WTC11 (cell line): ENCODE data around the gene OSTM1. TPM values are rescaled to one million over a fixed set of nuclear protein-coding genes. Genes with fewer than 3 reads are reported as not detected.

ENCODE experiments used
- ATAC-seq: fragments of 200-7000 bp; cut with Tn5 transposase; 2 replicates; pipeline ENCODE4 v1.10.0; 2021; ENCODE audit warnings: mild to moderate bottlenecking, moderate library complexity
- CTCF ChIA-PET: fragments of 300-600 bp; sonication (Branson Sonifier 250); formaldehyde crosslinking; loops from one replicate; lab custom pipeline; 2021; ENCODE audit warnings: antibody characterized with exemption; lab: Charles Lee
- POLR2A ChIA-PET: fragments of 350-600 bp; sonication (Branson Sonifier 250); formaldehyde crosslinking; loops from one replicate; lab custom pipeline; 2021; ENCODE audit warnings: antibody characterized with exemption; lab: Charles Lee
- DNase-seq: peaks from one replicate; pipeline ENCODE4 v3.0.0; 2021; ENCODE audit warnings: low spot score
- H3K27ac Mint-ChIP-seq: 2 replicates; pipeline ENCODE4 v1.8.0; 2021; ENCODE audit warnings: mixed read lengths
- H3K27me3 Mint-ChIP-seq: 2 replicates; pipeline ENCODE4 v1.8.0; 2021; ENCODE audit warnings: low read depth, mild to moderate bottlenecking, moderate library complexity, mixed read lengths
- H3K36me3 Mint-ChIP-seq: 2 replicates; pipeline ENCODE4 v1.8.0; 2021; ENCODE audit warnings: mixed read lengths
- H3K4me1 Mint-ChIP-seq: 2 replicates; pipeline ENCODE4 v1.8.0; 2022; ENCODE audit warnings: mixed read lengths
- H3K4me3 Mint-ChIP-seq: 2 replicates; pipeline ENCODE4 v1.8.0; 2021; ENCODE audit warnings: mild to moderate bottlenecking, moderate library complexity, mixed read lengths
- H3K9me3 Mint-ChIP-seq: 2 replicates; pipeline ENCODE4 v1.8.0; 2021; ENCODE audit warnings: mixed read lengths
- ATF6 ChIP-seq: sonication (generic); formaldehyde crosslinking; IDR thresholded peaks from 2 replicates; pipeline ENCODE4 v1.8.1; 2023; ENCODE audit warnings: mild to moderate bottlenecking, missing genetic modification reagents
- CREM ChIP-seq: sonication (generic); formaldehyde crosslinking; IDR thresholded peaks from 2 replicates; pipeline ENCODE4 v1.8.1; 2022; ENCODE audit warnings: mild to moderate bottlenecking, missing genetic modification reagents, moderate library complexity
- EMX1 ChIP-seq: fragments of 250-450 bp; sonication (Bioruptor Pico); IDR thresholded peaks from 2 replicates; pipeline ENCODE4 v1.8.0; 2021; ENCODE audit warnings: mild to moderate bottlenecking
- NR2C2 ChIP-seq: sonication (generic); formaldehyde crosslinking; IDR thresholded peaks from 2 replicates; pipeline ENCODE4 v1.8.0; 2022; ENCODE audit warnings: mild to moderate bottlenecking, missing genetic modification reagents
- NR3C1 ChIP-seq: sonication (generic); formaldehyde crosslinking; conservative IDR thresholded peaks from 2 replicates; pipeline ENCODE4 v1.8.1; 2023; ENCODE audit warnings: low read depth, mild to moderate bottlenecking, missing genetic modification reagents
- RORB ChIP-seq: fragments of 250-450 bp; sonication (Bioruptor Pico); IDR thresholded peaks from 2 replicates; pipeline ENCODE4 v1.9.0; 2021; ENCODE audit warnings: mild to moderate bottlenecking
- SMAD3 ChIP-seq: sonication (generic); formaldehyde crosslinking; IDR thresholded peaks from 2 replicates; pipeline ENCODE4 v1.8.0; 2022; ENCODE audit warnings: missing genetic modification reagents, mild to moderate bottlenecking, borderline replicate concordance
- USF2 ChIP-seq: sonication (generic); formaldehyde crosslinking; IDR thresholded peaks from 2 replicates; pipeline ENCODE4 v1.8.1; 2023; ENCODE audit warnings: mild to moderate bottlenecking, missing genetic modification reagents, moderate library complexity
- ZMAT4 ChIP-seq: fragments of 250-450 bp; sonication (Bioruptor Pico); IDR thresholded peaks from 2 replicates; pipeline ENCODE4 v1.9.0; 2021; ENCODE audit warnings: mild to moderate bottlenecking
- ZNF281 ChIP-seq: sonication (generic); formaldehyde crosslinking; IDR thresholded peaks from 2 replicates; pipeline ENCODE4 v1.8.0; 2023; ENCODE audit warnings: mild to moderate bottlenecking, missing genetic modification reagents
- ZNF416 ChIP-seq: fragments of 250-450 bp; sonication (Bioruptor Pico); IDR thresholded peaks from 2 replicates; pipeline ENCODE4 v1.9.0; 2021; ENCODE audit warnings: mild to moderate bottlenecking, inconsistent platforms
- ZNF512 ChIP-seq: sonication (generic); formaldehyde crosslinking; IDR thresholded peaks from 2 replicates; pipeline ENCODE4 v1.8.1; 2022; ENCODE audit warnings: missing genetic modification reagents, borderline replicate concordance
- total RNA-seq: library from RNA; stranded (reverse); gene quantifications from 3 replicates; pipeline ENCODE4 v1.2.3, GENCODE V29; 2021

OSTM1 gene
- total RNA-seq, 1 experiment from 2014 or later, result 34.1 TPM

GRCh38 chr6:108005961-108006360 is 68.6 kb downstream of the OSTM1 start (continued):
- no peak for TF ChIP-seq SMAD3 (CRISPR knock-in tag)
- TF ChIP-seq EMX1 (CRISPR knock-in tag), result no peak
- TF ChIP-seq ZNF281 (CRISPR knock-in tag), result no peak
- no peak for TF ChIP-seq ZNF416
- TF ChIP-seq ZMAT4, result no peak
- TF ChIP-seq NR3C1 (CRISPR knock-in tag), result no peak
- TF ChIP-seq, all 79 proteins: peak for 0

- Mint-ChIP-seq H3K27me3 (peaks cover 6% of the 10 kb centered on the region), H3K4me1 (peaks cover 20% of the 10 kb centered on the region), H3K4me3 (no peak overlapping the region), H3K9me3 (peaks cover 33% of the 10 kb centered on the region), H3K36me3 (peaks cover 21% of the 10 kb centered on the region), H3K27ac (no peak overlapping the region)
- ChIA-PET POLR2A (no interaction called here), CTCF (no interaction called here)
- no peak for ATAC-seq
- TF ChIP-seq ZNF512 (CRISPR knock-in tag) (no peak), RORB (CRISPR knock-in tag) (no peak), ZNF281 (CRISPR knock-in tag) (no peak), ATF6 (CRISPR knock-in tag) (no peak)
- no peak for DNase-seq
Observed at GRCh38 chr6:108004861-108005260, 69.7 kb downstream of the OSTM1 start.

- H3K4me1 Mint-ChIP-seq, result peaks cover 29% of the 10 kb centered on the region
- TF ChIP-seq CREM (no peak), NR2C2 (CRISPR knock-in tag) (no peak), USF2 (peak; percentile 47; the same call in 1 of the 2 replicates)
- H3K36me3 Mint-ChIP-seq, result peaks cover 2% of the 10 kb centered on the region; the same call in 1 of the 2 replicates
- DNase-seq (no peak), ATAC-seq (peak; percentile 78)
- peaks cover 14% of the 10 kb centered on the region for H3K9me3 Mint-ChIP-seq
- H3K4me3 Mint-ChIP-seq, result no peak overlapping the region
- H3K27ac Mint-ChIP-seq, result no peak overlapping the region
- ChIA-PET CTCF (interaction anchor here (0.8 to 0.9 kb wide), 2 partner anchors 22 to 47 kb away, joined by 3 to 5 read pairs; no protein-coding TSS in a partner anchor), POLR2A (no interaction called here)
- H3K27me3 Mint-ChIP-seq, result no peaks in the 10 kb centered on the region; the same call in none of the 2 replicates
Observed at GRCh38 chr6:108002365-108003221, 71.9 kb downstream of the OSTM1 start.
